HCT116 (cell line): ENCODE data around the gene BMP15. TPM values are rescaled to one million over a fixed set of nuclear protein-coding genes. Genes with fewer than 3 reads are reported as not detected.

Experiments used
- ATAC-seq: fragments of 200-7000 bp; cut with Tn5 transposase; 2 replicates; pipeline ENCODE4 v1.9.1; 2020; ENCODE audit warnings: mild to moderate bottlenecking, moderate library complexity
- BruUV-seq: library from RNA; stranded (reverse); fragments of 400-500 nt; replicated peaks from 2 replicates; lab custom pipeline; 2021; lab: Mats Ljungman, UMichigan
- CTCF ChIA-PET: fragments of 300-600 bp; sonication (Branson Sonifier 250); formaldehyde crosslinking; loops from one replicate; lab custom pipeline; 2021; ENCODE audit warnings: antibody characterized with exemption; lab: Charles Lee
- POLR2A ChIA-PET: fragments of 300-600, 350-600 bp; sonication (Branson Sonifier 250); formaldehyde crosslinking; loops from one replicate; lab custom pipeline; 2021; ENCODE audit warnings: antibody characterized with exemption; lab: Charles Lee
- RAD21 ChIA-PET, 2 experiments: fragments of 300-600 bp; sonication (Branson Sonifier 250); formaldehyde crosslinking; loops; one replicate each; lab custom pipeline; 2023; ENCODE audit warnings: low total read pairs in 2 of 2; ENCODE audit not compliant: uncharacterized antibody in 2 of 2, unreplicated experiment in 2 of 2, low non-redundant PET in 1 of 2; lab: Charles Lee
- DNase-seq: peaks from one replicate; pipeline ENCODE4 v3.0.0-alpha.2; 2010; ENCODE audit warnings: low read depth, low spot score
- H2AFZ ChIP-seq: fragments of 200-600 bp; shearing (Covaris generic), sonication (generic); 2 replicates; pipeline ENCODE4 v1.6.1; 2017; ENCODE audit warnings: low read depth, mixed run types, mixed read lengths, antibody characterized with exemption, low read length; ENCODE audit not compliant: poor library complexity, severe bottlenecking
- H3K27ac ChIP-seq: 2 replicates; pipeline ENCODE4 v1.5.1; 2012; ENCODE audit warnings: low read depth, low read length
- H3K27me3 ChIP-seq: fragments of 200-600 bp; sonication (generic); 2 replicates; pipeline ENCODE4 v1.6.1; 2016; ENCODE audit warnings: mixed run types, low read length, mixed read lengths; ENCODE audit not compliant: insufficient read depth
- H3K36me3 ChIP-seq, 2 experiments: fragments of 200-500 bp in 1 of 2; fragments of 200-600 bp in 1 of 2; sonication (Bioruptor generic) in 1 of 2; sonication (generic) in 1 of 2; 2 replicates each; pipeline versions ENCODE4 v1.5.1 to v1.6.1; 2014 to 2016; ENCODE audit warnings: low read length in 2 of 2, inconsistent platforms in 1 of 2, mixed read lengths in 1 of 2, mixed run types in 1 of 2; ENCODE audit not compliant: insufficient read depth in 2 of 2, control insufficient read depth in 1 of 2
- H3K4me1 ChIP-seq, 2 experiments: fragments of 200-600 bp in 1 of 2; sonication (generic) in 1 of 2; 2 replicates each; pipeline versions ENCODE4 v1.5.1 to v1.6.1; 2012 to 2017; ENCODE audit warnings: low read length in 2 of 2, inconsistent platforms in 1 of 2, mild to moderate bottlenecking in 1 of 2, mixed read lengths in 1 of 2, mixed run types in 1 of 2, moderate library complexity in 1 of 2; ENCODE audit not compliant: insufficient read depth in 2 of 2, control insufficient read depth in 1 of 2
- H3K4me2 ChIP-seq: fragments of 200-600 bp; sonication (generic); 2 replicates; pipeline ENCODE4 v1.6.1; 2017; ENCODE audit warnings: mixed run types, low read length, mixed read lengths
- H3K4me3 ChIP-seq, 2 experiments: fragments of 200-600 bp in 1 of 2; sonication (generic) in 1 of 2; replicated peaks in 1 of 2; 2 replicates each; pipeline ENCODE4 v1.5.1; 2011 to 2016; ENCODE audit warnings: low read length in 2 of 2, control low read depth in 1 of 2, low read depth in 1 of 2, mild to moderate bottlenecking in 1 of 2, mixed read lengths in 1 of 2, mixed run types in 1 of 2
- H3K79me2 ChIP-seq: fragments of 200-600 bp; sonication (generic); 2 replicates; pipeline ENCODE4 v1.6.1; 2017; ENCODE audit warnings: mild to moderate bottlenecking, mixed run types, low read length, moderate library complexity, mixed read lengths; ENCODE audit not compliant: insufficient read depth
- H3K9ac ChIP-seq: fragments of 200-600 bp; sonication (generic); 2 replicates; pipeline ENCODE4 v1.6.1; 2016; ENCODE audit warnings: low read length, mixed read lengths
- H3K9me2 ChIP-seq: fragments of 200-600 bp; sonication (generic), shearing (Covaris generic); 2 replicates; pipeline ENCODE4 v1.6.1; 2017; ENCODE audit warnings: mixed run types, mild to moderate bottlenecking, moderate library complexity; ENCODE audit not compliant: insufficient read depth
- H3K9me3 ChIP-seq, 2 experiments: fragments of 200-500 bp in 1 of 2; fragments of 200-600 bp in 1 of 2; sonication (Bioruptor generic) in 1 of 2; sonication (generic) in 1 of 2; 2 replicates each; pipeline ENCODE4 v1.6.1; 2014 to 2017; ENCODE audit warnings: low read length in 2 of 2, mixed read lengths in 2 of 2, inconsistent platforms in 1 of 2, low read depth in 1 of 2, mild to moderate bottlenecking in 1 of 2, mixed run types in 1 of 2, moderate library complexity in 1 of 2; ENCODE audit not compliant: control insufficient read depth in 1 of 2, insufficient read depth in 1 of 2
- H4K20me1 ChIP-seq: fragments of 200-600 bp; sonication (generic), shearing (Covaris generic); 2 replicates; pipeline ENCODE4 v1.6.1; 2017; ENCODE audit warnings: mixed run types, mild to moderate bottlenecking, moderate library complexity; ENCODE audit not compliant: insufficient read depth
- ATF3 ChIP-seq: IDR thresholded peaks from 2 replicates; pipeline ENCODE4 v1.6.1; 2012
- CBX3 ChIP-seq: IDR thresholded peaks from 2 replicates; pipeline ENCODE4 v1.6.1; 2012; ENCODE audit warnings: low read depth
- EZH2 ChIP-seq: fragments of 200-600 bp; sonication (generic); IDR thresholded peaks from 2 replicates; pipeline ENCODE4 v1.6.1; 2017; ENCODE audit warnings: antibody characterized with exemption, mixed run types
- FOSL1 ChIP-seq: IDR thresholded peaks from 2 replicates; pipeline ENCODE4 v1.6.1; 2012; ENCODE audit warnings: low read depth
- MAX ChIP-seq: IDR thresholded peaks from 2 replicates; pipeline ENCODE4 v1.6.1; 2012
- POLR2A ChIP-seq: IDR thresholded peaks from 2 replicates; pipeline ENCODE4 v1.7.0; 2011; ENCODE audit warnings: borderline replicate concordance; ENCODE audit not compliant: insufficient read depth, insufficient read length; ENCODE audit errors: extremely low read depth
- POLR2AphosphoS5 ChIP-seq: IDR thresholded peaks from 2 replicates; pipeline ENCODE4 v1.6.1; 2011; ENCODE audit warnings: mild to moderate bottlenecking, low read depth, low read length, moderate library complexity
- RAD21 ChIP-seq: IDR thresholded peaks from 2 replicates; pipeline ENCODE4 v1.6.1; 2012; ENCODE audit warnings: low read depth, mild to moderate bottlenecking
- SP1 ChIP-seq: IDR thresholded peaks from 2 replicates; pipeline ENCODE4 v1.6.1; 2012; ENCODE audit warnings: low read depth
- SRF ChIP-seq: IDR thresholded peaks from 2 replicates; pipeline ENCODE4 v1.6.1; 2012; ENCODE audit warnings: low read depth
- TCF7L2 ChIP-seq: IDR thresholded peaks from 2 replicates; pipeline ENCODE4 v1.7.0; 2011; ENCODE audit warnings: borderline replicate concordance, inconsistent platforms; ENCODE audit not compliant: insufficient read depth, insufficient read length; ENCODE audit errors: extremely low read depth
- ZFX ChIP-seq: fragments of 450-650 bp; IDR thresholded peaks from 2 replicates; pipeline ENCODE4 v1.6.1; 2017
- intact Hi-C: fragments of 100-400 bp; cut with micrococcal nuclease; formaldehyde crosslinking; loops from 2 replicates; pipeline ENCODE4 v1.10.0; 2022
- total RNA-seq: library from RNA; stranded (reverse); gene quantifications from one replicate; pipeline ENCODE4 v1.2.1, GENCODE V29; 2021; ENCODE audit not compliant: unreplicated experiment
- TF ChIP-seq, protein P1 (sequence below), 3 experiments: fragments of 200-600 bp in 1 of 3; sonication (generic) in 1 of 3; IDR thresholded peaks in 2 of 3; conservative IDR thresholded peaks in 1 of 3; 2 replicates each; pipeline ENCODE4 v1.5.1; 2012 to 2017; ENCODE audit warnings: low read depth in 2 of 3, low read length in 2 of 3, antibody characterized with exemption in 1 of 3, borderline replicate concordance in 1 of 3, control low read depth in 1 of 3, mild to moderate bottlenecking in 1 of 3, mixed read lengths in 1 of 3, mixed run types in 1 of 3, moderate library complexity in 1 of 3; ENCODE audit not compliant: insufficient read depth in 1 of 3
- TF ChIP-seq, protein P2 (sequence below): IDR thresholded peaks from 2 replicates; pipeline ENCODE4 v1.6.1; 2011; ENCODE audit warnings: mild to moderate bottlenecking, low read length, moderate library complexity; ENCODE audit not compliant: insufficient replicate concordance; ENCODE audit errors: extremely low read depth

Gene BMP15
- total RNA-seq, 1 experiment from 2014 or later: not detected

DNA sequence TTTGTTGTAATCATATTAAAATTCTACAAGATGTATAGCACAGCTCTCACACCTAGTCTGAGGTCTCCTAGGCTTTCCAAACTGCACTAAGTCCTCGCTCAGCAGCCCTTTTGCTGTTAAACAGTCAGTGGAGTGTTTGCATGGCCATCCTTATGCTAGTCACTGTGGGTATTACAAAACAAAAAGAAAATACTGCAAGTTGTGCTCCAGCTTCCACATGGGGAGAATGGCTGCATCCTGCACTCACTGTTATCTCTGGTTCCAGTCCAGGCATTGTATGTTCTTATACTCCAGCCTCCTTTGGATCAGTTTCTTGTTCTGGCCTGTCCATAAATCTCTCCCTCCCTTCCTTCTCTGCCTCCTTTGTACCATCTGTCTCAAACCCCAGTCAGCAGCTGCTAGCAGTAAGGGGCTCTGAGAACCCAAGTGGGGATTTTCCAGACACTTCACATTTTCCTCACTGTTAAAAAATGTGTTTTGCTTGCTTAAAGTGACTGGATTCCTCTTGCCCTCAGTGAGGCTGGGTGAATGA is 38.5 kb upstream of the BMP15 start:
- Histone ChIP-seq H3K36me3 (no peaks in the 10 kb centered on the region), H3K4me1 (no peaks in the 10 kb centered on the region), H3K9me2 (no peaks in the 10 kb centered on the region), H2AFZ (no peak overlapping the region), H3K79me2 (no peaks in the 10 kb centered on the region), H3K27me3 (no peaks in the 10 kb centered on the region), H3K27ac (no peak overlapping the region), H3K4me2 (no peak overlapping the region), H3K9me3 (no peaks in the 10 kb centered on the region), H4K20me1 (no peaks in the 10 kb centered on the region), H3K9ac (no peak overlapping the region), H3K4me3 (no peak overlapping the region)
- TF ChIP-seq, protein P1, sequence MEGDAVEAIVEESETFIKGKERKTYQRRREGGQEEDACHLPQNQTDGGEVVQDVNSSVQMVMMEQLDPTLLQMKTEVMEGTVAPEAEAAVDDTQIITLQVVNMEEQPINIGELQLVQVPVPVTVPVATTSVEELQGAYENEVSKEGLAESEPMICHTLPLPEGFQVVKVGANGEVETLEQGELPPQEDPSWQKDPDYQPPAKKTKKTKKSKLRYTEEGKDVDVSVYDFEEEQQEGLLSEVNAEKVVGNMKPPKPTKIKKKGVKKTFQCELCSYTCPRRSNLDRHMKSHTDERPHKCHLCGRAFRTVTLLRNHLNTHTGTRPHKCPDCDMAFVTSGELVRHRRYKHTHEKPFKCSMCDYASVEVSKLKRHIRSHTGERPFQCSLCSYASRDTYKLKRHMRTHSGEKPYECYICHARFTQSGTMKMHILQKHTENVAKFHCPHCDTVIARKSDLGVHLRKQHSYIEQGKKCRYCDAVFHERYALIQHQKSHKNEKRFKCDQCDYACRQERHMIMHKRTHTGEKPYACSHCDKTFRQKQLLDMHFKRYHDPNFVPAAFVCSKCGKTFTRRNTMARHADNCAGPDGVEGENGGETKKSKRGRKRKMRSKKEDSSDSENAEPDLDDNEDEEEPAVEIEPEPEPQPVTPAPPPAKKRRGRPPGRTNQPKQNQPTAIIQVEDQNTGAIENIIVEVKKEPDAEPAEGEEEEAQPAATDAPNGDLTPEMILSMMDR (IDR thresholded peaks at IDR 0.05 in 2 of 3, conservative IDR thresholded peaks at IDR 0.05 in 1 of 3; ENCODE audit: borderline replicate concordance in 1 of 3, insufficient read depth in 1 of 3, low read depth in 2 of 3, low read length in 2 of 3): no peak
- no peak for TF ChIP-seq FOSL1
- no peak for TF ChIP-seq EZH2
- intact Hi-C loops: no loop called here
- ATAC-seq: no peak
- CTCF ChIA-PET: no interaction called here
- no peak for DNase-seq
- POLR2A ChIA-PET: no interaction called here
- RAD21 ChIA-PET: no interaction called here
- no TSS peak for BruUV-seq

DNA sequence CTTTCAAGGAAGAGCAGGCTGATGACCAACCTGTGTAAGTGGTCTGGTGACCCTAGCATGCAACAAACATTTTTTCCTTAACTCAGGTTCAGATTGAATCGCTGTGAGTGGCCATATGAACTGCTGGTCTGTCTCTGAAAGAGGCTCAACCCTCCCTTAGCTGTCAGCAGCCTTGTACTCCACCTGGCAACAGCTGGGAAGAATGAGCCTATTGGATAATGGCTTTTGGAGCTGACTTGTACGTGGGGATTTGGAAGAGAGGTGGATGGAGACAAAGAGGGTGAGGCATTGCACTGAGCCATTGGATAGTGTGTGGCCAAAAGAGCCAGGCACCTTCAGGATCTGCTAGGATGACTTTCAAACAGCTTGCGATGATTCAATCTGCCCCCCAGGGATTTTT is 35.7 kb upstream of the BMP15 start:
- ChIA-PET RAD21 (no interaction called here), POLR2A (no interaction called here), CTCF (no interaction called here)
- H3K4me2 ChIP-seq: no peak overlapping the region
- H4K20me1 ChIP-seq: no peaks in the 10 kb centered on the region
- no peaks in the 10 kb centered on the region for H3K27me3 ChIP-seq
- BruUV-seq: no TSS peak
- ATAC-seq (no peak), DNase-seq (no peak)
- H3K9me2 ChIP-seq: no peaks in the 10 kb centered on the region
- no peaks in the 10 kb centered on the region for H3K36me3 ChIP-seq
- no peaks in the 10 kb centered on the region for H3K79me2 ChIP-seq
- intact Hi-C loops: no loop called here
- no peaks in the 10 kb centered on the region for H3K4me1 ChIP-seq
- H3K27ac ChIP-seq: no peak overlapping the region
- no peak overlapping the region for H3K9ac ChIP-seq
- no peak overlapping the region for H2AFZ ChIP-seq
- H3K4me3 ChIP-seq: no peak overlapping the region
- no peaks in the 10 kb centered on the region for H3K9me3 ChIP-seq
- no peak for TF ChIP-seq SP1
- TF ChIP-seq, protein P1 (IDR thresholded peaks at IDR 0.05 in 2 of 3, conservative IDR thresholded peaks at IDR 0.05 in 1 of 3; ENCODE audit: borderline replicate concordance in 1 of 3, insufficient read depth in 1 of 3, low read depth in 2 of 3, low read length in 2 of 3): no peak
- no peak for TF ChIP-seq SRF
- TF ChIP-seq, protein P2, sequence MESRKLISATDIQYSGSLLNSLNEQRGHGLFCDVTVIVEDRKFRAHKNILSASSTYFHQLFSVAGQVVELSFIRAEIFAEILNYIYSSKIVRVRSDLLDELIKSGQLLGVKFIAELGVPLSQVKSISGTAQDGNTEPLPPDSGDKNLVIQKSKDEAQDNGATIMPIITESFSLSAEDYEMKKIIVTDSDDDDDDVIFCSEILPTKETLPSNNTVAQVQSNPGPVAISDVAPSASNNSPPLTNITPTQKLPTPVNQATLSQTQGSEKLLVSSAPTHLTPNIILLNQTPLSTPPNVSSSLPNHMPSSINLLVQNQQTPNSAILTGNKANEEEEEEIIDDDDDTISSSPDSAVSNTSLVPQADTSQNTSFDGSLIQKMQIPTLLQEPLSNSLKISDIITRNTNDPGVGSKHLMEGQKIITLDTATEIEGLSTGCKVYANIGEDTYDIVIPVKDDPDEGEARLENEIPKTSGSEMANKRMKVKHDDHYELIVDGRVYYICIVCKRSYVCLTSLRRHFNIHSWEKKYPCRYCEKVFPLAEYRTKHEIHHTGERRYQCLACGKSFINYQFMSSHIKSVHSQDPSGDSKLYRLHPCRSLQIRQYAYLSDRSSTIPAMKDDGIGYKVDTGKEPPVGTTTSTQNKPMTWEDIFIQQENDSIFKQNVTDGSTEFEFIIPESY: no peak
- no peak for TF ChIP-seq ATF3
- no peak for TF ChIP-seq POLR2AphosphoS5
- TF ChIP-seq RAD21: no peak
- TF ChIP-seq TCF7L2: no peak
- no peak for TF ChIP-seq MAX
- TF ChIP-seq ZFX: no peak
- no peak for TF ChIP-seq CBX3
- TF ChIP-seq POLR2A: no peak
